Panc1 (cell line): ENCODE data around the gene NEUROD4. TPM values are rescaled to one million over a fixed set of nuclear protein-coding genes. Genes with fewer than 3 reads are reported as not detected.

ENCODE experiments used
- ATAC-seq: fragments of 200-7000 bp; cut with Tn5 transposase; 2 replicates; pipeline ENCODE4 v1.9.1; 2020; ENCODE audit warnings: mild to moderate bottlenecking, moderate library complexity
- BruUV-seq: library from RNA; stranded (reverse); fragments of 400-500 nt; replicated peaks from 2 replicates; lab custom pipeline; 2021; lab: Mats Ljungman, UMichigan
- CTCF ChIA-PET: fragments of 300-600 bp; sonication (Branson Sonifier 250); formaldehyde crosslinking; loops from one replicate; lab custom pipeline; 2022; ENCODE audit warnings: antibody characterized with exemption; lab: Charles Lee
- POLR2A ChIA-PET: fragments of 300-600 bp; sonication (Branson Sonifier 250); formaldehyde crosslinking; loops from one replicate; lab custom pipeline; 2022; ENCODE audit warnings: antibody characterized with exemption; lab: Charles Lee
- DNase-seq: peaks from one replicate; pipeline ENCODE4 v3.0.0-alpha.2; 2010; ENCODE audit warnings: low read depth, low spot score
- H3K27ac ChIP-seq: 2 replicates; pipeline ENCODE4 v1.5.1; 2011; ENCODE audit warnings: mild to moderate bottlenecking, low read length, inconsistent platforms
- H3K27me3 ChIP-seq: fragments of 200-500 bp; sonication (Bioruptor generic); 2 replicates; pipeline ENCODE4 v1.6.0; 2014; ENCODE audit warnings: low read length, inconsistent platforms; ENCODE audit not compliant: control insufficient read depth, insufficient read depth
- H3K36me3 ChIP-seq: fragments of 200-500 bp; sonication (Bioruptor generic); 2 replicates; pipeline ENCODE4 v1.5.1; 2014; ENCODE audit warnings: inconsistent platforms, mild to moderate bottlenecking, low read length, moderate library complexity; ENCODE audit not compliant: control insufficient read depth, insufficient read depth
- H3K4me1 ChIP-seq: 2 replicates; pipeline ENCODE4 v1.5.1; 2011; ENCODE audit warnings: inconsistent platforms, mild to moderate bottlenecking, low read length, moderate library complexity; ENCODE audit not compliant: control insufficient read depth, insufficient read depth
- H3K4me3 ChIP-seq, 2 experiments: 2 replicates each; pipeline ENCODE4 v1.5.1; 2011 to 2012; ENCODE audit warnings: low read depth in 2 of 2, low read length in 2 of 2, mild to moderate bottlenecking in 2 of 2, inconsistent platforms in 1 of 2, moderate library complexity in 1 of 2
- H3K9me3 ChIP-seq: fragments of 200-500 bp; sonication (Bioruptor generic); 2 replicates; pipeline ENCODE4 v1.5.1; 2014; ENCODE audit warnings: low read depth, mild to moderate bottlenecking, inconsistent platforms, low read length, moderate library complexity; ENCODE audit not compliant: control insufficient read depth, insufficient read depth
- CTCF ChIP-seq: fragments of 450-650 bp; IDR thresholded peaks from 2 replicates; pipeline ENCODE4 v1.5.1; 2017; ENCODE audit warnings: mild to moderate bottlenecking
- POLR2AphosphoS5 ChIP-seq: IDR thresholded peaks from 2 replicates; pipeline ENCODE4 v1.6.1; 2012; ENCODE audit warnings: mild to moderate bottlenecking, low read depth, low read length, moderate library complexity
- REST ChIP-seq, 2 experiments: IDR thresholded peaks; 2 replicates each; pipeline ENCODE4 v1.6.1; 2011 to 2012; ENCODE audit warnings: low read depth in 2 of 2, control low read depth in 1 of 2, low read length in 1 of 2, mild to moderate bottlenecking in 1 of 2, moderate library complexity in 1 of 2; ENCODE audit not compliant: insufficient read depth in 1 of 2
- SIN3A ChIP-seq: IDR thresholded peaks from 2 replicates; pipeline ENCODE4 v1.6.1; 2012; ENCODE audit warnings: low read depth, mild to moderate bottlenecking, low read length, moderate library complexity, borderline replicate concordance; ENCODE audit not compliant: insufficient read depth
- TCF7L2 ChIP-seq: IDR thresholded peaks from 2 replicates; pipeline ENCODE4 v1.6.1; 2011; ENCODE audit warnings: mild to moderate bottlenecking, low read depth, low read length, inconsistent platforms
- in situ Hi-C: cut with HindIII; loops from 2 replicates; pipeline ENCODE4 v1.10.0; 2016; ENCODE audit warnings: low sequenced_read_pairs, low pct_unique_long_range_greater_than_20kb
- intact Hi-C: fragments of 100-400 bp; cut with micrococcal nuclease; formaldehyde crosslinking; loops from one replicate; pipeline ENCODE4 v1.10.0; 2022; ENCODE audit not compliant: unreplicated experiment
- total RNA-seq: library from RNA; stranded (reverse); gene quantifications from one replicate; pipeline ENCODE4 v1.2.1, GENCODE V29; 2021; ENCODE audit not compliant: unreplicated experiment

NEUROD4 gene
- total RNA-seq, 1 experiment from 2014 or later: not detected

GRCh38 chr12:55025508-55025907 lies 5.7 kb downstream of the NEUROD4 start:
- no peak for ATAC-seq
- TF ChIP-seq SIN3A (no peak), REST (IDR thresholded peaks at IDR 0.05; ENCODE audit: insufficient read depth in 1 of 2, low read depth in 2 of 2, low read length in 1 of 2) (no peak), TCF7L2 (no peak), POLR2AphosphoS5 (no peak), CTCF (no peak)
- Histone ChIP-seq H3K27ac (no peak overlapping the region), H3K27me3 (peaks cover 7% of the 10 kb centered on the region), H3K4me3 (no peak overlapping the region), H3K36me3 (no peaks in the 10 kb centered on the region), H3K4me1 (no peaks in the 10 kb centered on the region), H3K9me3 (no peaks in the 10 kb centered on the region)
- DNase-seq: no peak
- BruUV-seq: no TSS peak
- ChIA-PET POLR2A (no interaction called here), CTCF (no interaction called here)
- intact Hi-C loops: no loop called here
- in situ Hi-C loops: no loop called here

- no peak for DNase-seq
- TF ChIP-seq POLR2AphosphoS5 (no peak), SIN3A (no peak), TCF7L2 (no peak)
- peaks cover 17% of the 10 kb centered on the region for H3K27me3 ChIP-seq
- H3K9me3 ChIP-seq: no peaks in the 10 kb centered on the region
- H3K4me1 ChIP-seq: no peaks in the 10 kb centered on the region
- no peak overlapping the region for H3K4me3 ChIP-seq
- no peak for ATAC-seq
- in situ Hi-C loops (no loop called here), intact Hi-C loops (no loop called here)
- H3K27ac ChIP-seq: no peak overlapping the region
- ChIA-PET POLR2A (no interaction called here), CTCF (no interaction called here)
- no peaks in the 10 kb centered on the region for H3K36me3 ChIP-seq
- BruUV-seq: no TSS peak
Measured at GRCh38 chr12:55034218-55034617, 14.4 kb downstream of the NEUROD4 start.

GRCh38 chr12:55036326-55037115 lies 16.7 kb downstream of the NEUROD4 start:
- Histone ChIP-seq H3K9me3 (no peaks in the 10 kb centered on the region), H3K27ac (no peak overlapping the region), H3K4me3 (no peak overlapping the region), H3K4me1 (no peaks in the 10 kb centered on the region), H3K36me3 (no peaks in the 10 kb centered on the region), H3K27me3 (peaks cover 30% of the 10 kb centered on the region)
- DNase-seq (no peak), ATAC-seq (no peak)
- ChIA-PET POLR2A (no interaction called here), CTCF (no interaction called here)
- intact Hi-C loops: no loop called here
- BruUV-seq: no TSS peak
- in situ Hi-C loops: no loop called here
- no peak for TF ChIP-seq CTCF
- no peak for TF ChIP-seq SIN3A
- TF ChIP-seq POLR2AphosphoS5: no peak
- TF ChIP-seq REST (IDR thresholded peaks at IDR 0.05; ENCODE audit: insufficient read depth in 1 of 2, low read depth in 2 of 2, low read length in 1 of 2): no peak
- no peak for TF ChIP-seq TCF7L2
